Hepatocyte (in vitro differentiated cells): ENCODE data around the gene KIF1B. TPM values are rescaled to one million over a fixed set of nuclear protein-coding genes. Genes with fewer than 3 reads are reported as not detected.

Source experiments
- DNase-seq: peaks from one replicate; pipeline ENCODE4 v3.0.0-alpha.2; 2016; ENCODE audit warnings: low spot score
- H2AFZ ChIP-seq: fragments of 200-600 bp; sonication (generic); 2 replicates; pipeline ENCODE4 v1.6.0; 2016; ENCODE audit warnings: antibody characterized with exemption, mild to moderate bottlenecking
- H3K27ac ChIP-seq: fragments of 200-600 bp; sonication (generic); 2 replicates; pipeline ENCODE4 v1.5.1; 2016; ENCODE audit warnings: mild to moderate bottlenecking
- H3K27me3 ChIP-seq: fragments of 200-600 bp; sonication (generic); 2 replicates; pipeline ENCODE4 v1.6.1; 2016
- H3K36me3 ChIP-seq: fragments of 200-600 bp; sonication (generic); replicated peaks from 2 replicates; pipeline ENCODE4 v1.5.1; 2016; ENCODE audit warnings: low read depth; ENCODE audit not compliant: insufficient read depth
- H3K4me1 ChIP-seq: fragments of 200-600 bp; sonication (generic); 2 replicates; pipeline ENCODE4 v1.5.1; 2016; ENCODE audit warnings: mild to moderate bottlenecking, moderate library complexity; ENCODE audit not compliant: insufficient read depth
- H3K4me2 ChIP-seq: fragments of 200-600 bp; sonication (generic); 2 replicates; pipeline ENCODE4 v1.6.0; 2016
- H3K4me3 ChIP-seq: fragments of 200-600 bp; sonication (generic); 2 replicates; pipeline ENCODE4 v1.5.1; 2016; ENCODE audit warnings: mild to moderate bottlenecking
- H3K79me2 ChIP-seq: fragments of 200-600 bp; sonication (generic); 2 replicates; pipeline ENCODE4 v1.6.0; 2017; ENCODE audit warnings: mild to moderate bottlenecking
- H3K9me2 ChIP-seq: fragments of 200-600 bp; sonication (generic); replicated peaks from 2 replicates; pipeline ENCODE4 v1.6.0; 2017; ENCODE audit warnings: mild to moderate bottlenecking; ENCODE audit not compliant: insufficient read depth
- H3K9me3 ChIP-seq: fragments of 200-600 bp; sonication (generic); 2 replicates; pipeline ENCODE4 v1.5.1; 2016; ENCODE audit warnings: low read depth, mild to moderate bottlenecking
- H4K20me1 ChIP-seq: fragments of 200-600 bp; sonication (generic); 2 replicates; pipeline ENCODE4 v1.6.0; 2016; ENCODE audit warnings: mild to moderate bottlenecking; ENCODE audit not compliant: insufficient read depth, poor library complexity, severe bottlenecking
- CTCF ChIP-seq: fragments of 200-600 bp; sonication (generic); IDR thresholded peaks from 2 replicates; pipeline ENCODE4 v1.5.1; 2016; ENCODE audit warnings: antibody characterized with exemption, mild to moderate bottlenecking; ENCODE audit not compliant: poor library complexity
- EZH2 ChIP-seq: fragments of 200-600 bp; sonication (generic); IDR thresholded peaks from 2 replicates; pipeline ENCODE4 v1.6.1; 2016; ENCODE audit warnings: antibody characterized with exemption, mild to moderate bottlenecking, borderline replicate concordance
- EZH2phosphoT487 ChIP-seq: fragments of 200-600 bp; sonication (generic); IDR thresholded peaks from one replicate; pipeline ENCODE4 v1.6.1; 2018; ENCODE audit warnings: antibody characterized with exemption, mild to moderate bottlenecking, low read depth, moderate library complexity; ENCODE audit not compliant: unreplicated experiment, severe bottlenecking
- WGBS: methylation state at CpG from one replicate; pipeline ENCODE4 v1.1.6; 2016; ENCODE audit warnings: low lambda C conversion rate; ENCODE audit errors: missing lambda C conversion rate; 5-methylcytosine and 5-hydroxymethylcytosine counted together
- polyA plus RNA-seq: library from polyadenylated mRNA; unstranded; fragments of >200 nt; fragmentation: Nextera tagmentation; extraction: Ambion mirVana; gene quantifications from 2 replicates; pipeline ENCODE4 v1.2.1, GENCODE V29; 2016
- total RNA-seq: library from RNA; depleted of rRNA; stranded (reverse); fragments of >200 nt; gene quantifications from 2 replicates; pipeline ENCODE4 v1.2.3, GENCODE V29; 2014

The KIF1B gene
- total and polyA plus RNA-seq, 2 experiments from 2014 or later = 14.6 to 37.0 TPM

- H3K9me2 ChIP-seq = no peaks in the 10 kb centered on the region
- H3K4me1 ChIP-seq = peaks cover 4% of the 10 kb centered on the region
- H3K79me2 ChIP-seq = peaks cover 7% of the 10 kb centered on the region
- no peak overlapping the region for H3K27ac ChIP-seq
- no peaks in the 10 kb centered on the region for H4K20me1 ChIP-seq
- H2AFZ ChIP-seq = no peak overlapping the region
- no peak for TF ChIP-seq EZH2
- TF ChIP-seq CTCF = no peak
- no peak for TF ChIP-seq EZH2phosphoT487
- no peak overlapping the region for H3K4me2 ChIP-seq
- H3K27me3 ChIP-seq = no peaks in the 10 kb centered on the region
- no peaks in the 10 kb centered on the region for H3K9me3 ChIP-seq
- no peak overlapping the region for H3K4me3 ChIP-seq
- DNase-seq = no peak
- 97% methylated on average over 4 of the region's 4 CpGs for WGBS
- no peaks in the 10 kb centered on the region for H3K36me3 ChIP-seq
These were observed 54.7 kb downstream of the KIF1B start for GRCh38 chr1:10265027-10265426.

- no peaks in the 10 kb centered on the region for H3K27me3 ChIP-seq
- H3K27ac ChIP-seq = no peak overlapping the region
- no peak for DNase-seq
- 97% methylated on average over 3 of the region's 3 CpGs for WGBS
- H3K4me3 ChIP-seq = no peak overlapping the region
- no peak overlapping the region for H2AFZ ChIP-seq
- no peaks in the 10 kb centered on the region for H4K20me1 ChIP-seq
- H3K9me2 ChIP-seq = no peaks in the 10 kb centered on the region
- H3K79me2 ChIP-seq = peaks cover 10% of the 10 kb centered on the region
- H3K4me2 ChIP-seq = no peak overlapping the region
- H3K4me1 ChIP-seq = peaks cover 4% of the 10 kb centered on the region
- no peak for TF ChIP-seq CTCF
- TF ChIP-seq EZH2 = no peak
- TF ChIP-seq EZH2phosphoT487 = no peak
- no peaks in the 10 kb centered on the region for H3K9me3 ChIP-seq
- H3K36me3 ChIP-seq = no peaks in the 10 kb centered on the region
These were observed 55.5 kb downstream of the KIF1B start for GRCh38 chr1:10265900-10266299.

GRCh38 chr1:10267319-10267718 lies 56.9 kb downstream of the KIF1B start:
- DNase-seq = no peak
- Histone ChIP-seq H3K27ac (no peak overlapping the region), H4K20me1 (no peaks in the 10 kb centered on the region), H3K9me2 (no peaks in the 10 kb centered on the region), H3K36me3 (no peaks in the 10 kb centered on the region), H2AFZ (no peak overlapping the region), H3K27me3 (no peaks in the 10 kb centered on the region), H3K9me3 (no peaks in the 10 kb centered on the region), H3K4me1 (peaks cover 4% of the 10 kb centered on the region), H3K4me2 (no peak overlapping the region), H3K79me2 (peaks cover 10% of the 10 kb centered on the region), H3K4me3 (no peak overlapping the region)
- TF ChIP-seq EZH2phosphoT487 = no peak
- no peak for TF ChIP-seq EZH2
- no peak for TF ChIP-seq CTCF
- WGBS = 98% methylated on average over 5 of the region's 5 CpGs

GRCh38 chr1:10267921-10268320 lies 57.6 kb downstream of the KIF1B start:
- no peaks in the 10 kb centered on the region for H3K36me3 ChIP-seq
- WGBS = 83% methylated on average over 5 of the region's 5 CpGs
- no peaks in the 10 kb centered on the region for H3K9me3 ChIP-seq
- TF ChIP-seq EZH2phosphoT487 (no peak), EZH2 (no peak), CTCF (no peak)
- H3K79me2 ChIP-seq = peaks cover 10% of the 10 kb centered on the region
- H3K4me1 ChIP-seq = peaks cover 9% of the 10 kb centered on the region
- no peaks in the 10 kb centered on the region for H3K9me2 ChIP-seq
- H3K4me3 ChIP-seq = no peak overlapping the region
- no peaks in the 10 kb centered on the region for H3K27me3 ChIP-seq
- H2AFZ ChIP-seq = no peak overlapping the region
- no peak for DNase-seq
- no peak overlapping the region for H3K4me2 ChIP-seq
- no peak overlapping the region for H3K27ac ChIP-seq
- no peaks in the 10 kb centered on the region for H4K20me1 ChIP-seq
